Glutamatergic neuron (in vitro differentiated cells): ENCODE measurements around the gene DES. TPM values are rescaled to one million over a fixed set of nuclear protein-coding genes. Genes with fewer than 3 reads are reported as not detected.

ENCODE experiments used
- DNase-seq: peaks from one replicate; pipeline ENCODE4 v3.0.0; 2022
- H3K27ac Mint-ChIP-seq: one replicate; pipeline ENCODE4 v1.8.0; 2020; ENCODE audit warnings: mild to moderate bottlenecking, mixed read lengths, inconsistent platforms; ENCODE audit not compliant: unreplicated experiment
- H3K27me3 Mint-ChIP-seq: one replicate; pipeline ENCODE4 v1.8.0; 2020; ENCODE audit warnings: mild to moderate bottlenecking, moderate library complexity, mixed read lengths, inconsistent platforms; ENCODE audit not compliant: unreplicated experiment
- H3K36me3 Mint-ChIP-seq: one replicate; pipeline ENCODE4 v1.8.0; 2020; ENCODE audit warnings: mild to moderate bottlenecking, mixed read lengths, inconsistent platforms; ENCODE audit not compliant: unreplicated experiment
- H3K4me1 Mint-ChIP-seq: one replicate; pipeline ENCODE4 v1.8.0; 2020; ENCODE audit warnings: mild to moderate bottlenecking, low read depth, mixed read lengths, inconsistent platforms; ENCODE audit not compliant: unreplicated experiment
- H3K4me3 Mint-ChIP-seq: one replicate; pipeline ENCODE4 v1.8.0; 2020; ENCODE audit warnings: mild to moderate bottlenecking, mixed read lengths, inconsistent platforms; ENCODE audit not compliant: unreplicated experiment
- H3K9me3 Mint-ChIP-seq: one replicate; pipeline ENCODE4 v1.8.0; 2020; ENCODE audit warnings: mild to moderate bottlenecking, moderate library complexity, mixed read lengths, inconsistent platforms; ENCODE audit not compliant: unreplicated experiment
- CTCF ChIP-seq: fragments of 200-600 bp; sonication (generic); IDR thresholded peaks from one replicate; pipeline ENCODE4 v1.5.0; 2021; ENCODE audit not compliant: partially characterized antibody, unreplicated experiment
- total RNA-seq: library from RNA; stranded (reverse); fragmentation: NEBNext Ultra II Directional; extraction: Animal tissue kit (Norgen Biotek cat#: 25700); gene quantifications from one replicate; pipeline ENCODE4 v1.2.1, GENCODE V29; 2021; ENCODE audit not compliant: unreplicated experiment

Gene DES
- total RNA-seq, 1 donor from 2014 or later: 1.3 TPM

- peaks cover 13% of the 10 kb centered on the region for H3K4me1 Mint-ChIP-seq
- H3K27me3 Mint-ChIP-seq: peaks cover 11% of the 10 kb centered on the region
- H3K9me3 Mint-ChIP-seq: peaks cover 9% of the 10 kb centered on the region
- peak within 1 kb of the TSS; percentile 42 for H3K4me3 Mint-ChIP-seq
- H3K27ac Mint-ChIP-seq: no peak within 1 kb of the TSS
- no peak for TF ChIP-seq CTCF
- no peak for DNase-seq
- H3K36me3 Mint-ChIP-seq: no peaks in the 10 kb centered on the region
These were observed 16.7 kb downstream of the DES start, which contains the start of gene SPEG for GRCh38 chr2:219434718-219435525. SPEG (plus strand) TSS chr2:219434843; CDS start chr2:219434978, 135 bp downstream.

GRCh38 chr2:219435701-219436100, 17.5 kb downstream of the DES start:
- Mint-ChIP-seq H3K36me3 (no peaks in the 10 kb centered on the region), H3K4me3 (no peak overlapping the region), H3K4me1 (peaks cover 7% of the 10 kb centered on the region), H3K27ac (no peak overlapping the region), H3K9me3 (peaks cover 9% of the 10 kb centered on the region), H3K27me3 (peaks cover 11% of the 10 kb centered on the region)
- no peak for DNase-seq
- no peak for TF ChIP-seq CTCF

- H3K4me3 Mint-ChIP-seq: no peak overlapping the region
- H3K36me3 Mint-ChIP-seq: no peaks in the 10 kb centered on the region
- TF ChIP-seq CTCF: no peak
- peaks cover 2% of the 10 kb centered on the region for H3K4me1 Mint-ChIP-seq
- H3K27me3 Mint-ChIP-seq: peaks cover 7% of the 10 kb centered on the region
- H3K9me3 Mint-ChIP-seq: peaks cover 6% of the 10 kb centered on the region
- no peak overlapping the region for H3K27ac Mint-ChIP-seq
- no peak for DNase-seq
These were observed 18.3 kb downstream of the DES start for GRCh38 chr2:219436491-219436890.

- H3K36me3 Mint-ChIP-seq: no peaks in the 10 kb centered on the region
- H3K4me3 Mint-ChIP-seq: no peak overlapping the region
- peaks cover 2% of the 10 kb centered on the region for H3K4me1 Mint-ChIP-seq
- TF ChIP-seq CTCF: no peak
- H3K27ac Mint-ChIP-seq: no peak overlapping the region
- H3K9me3 Mint-ChIP-seq: peaks cover 5% of the 10 kb centered on the region
- H3K27me3 Mint-ChIP-seq: peaks cover 7% of the 10 kb centered on the region
- no peak for DNase-seq
These were observed 19.0 kb downstream of the DES start for GRCh38 chr2:219437141-219437540.

- no peak for DNase-seq
- no peak overlapping the region for H3K27ac Mint-ChIP-seq
- H3K4me1 Mint-ChIP-seq: peaks cover 2% of the 10 kb centered on the region
- H3K36me3 Mint-ChIP-seq: no peaks in the 10 kb centered on the region
- no peak for TF ChIP-seq CTCF
- peaks cover 4% of the 10 kb centered on the region for H3K9me3 Mint-ChIP-seq
- H3K27me3 Mint-ChIP-seq: peaks cover 7% of the 10 kb centered on the region
- no peak overlapping the region for H3K4me3 Mint-ChIP-seq
These were observed 19.6 kb downstream of the DES start for GRCh38 chr2:219437690-219438206.
